HepG2 (cell line): ENCODE results near the gene DUS3L. TPM values are rescaled to one million over a fixed set of nuclear protein-coding genes. Genes with fewer than 3 reads are reported as not detected.
A peak's percentile ranks its signal among the peaks of the same experiment; 100 is the strongest.

Experiments
- ELF3 ChIP-seq: IDR thresholded peaks from 2 replicates; pipeline ENCODE4 v1.6.1; 2016; ENCODE audit warnings: missing genetic modification reagents, missing compliant biosample characterization
- HBP1 ChIP-seq: IDR thresholded peaks from 2 replicates; pipeline ENCODE4 v1.6.1; 2016; ENCODE audit warnings: low read depth, control low read depth
- HINFP ChIP-seq: sonication (generic); formaldehyde crosslinking; IDR thresholded peaks from 2 replicates; pipeline ENCODE4 v1.4.0; 2020; ENCODE audit warnings: low read depth, mild to moderate bottlenecking, missing genetic modification reagents
- ISX ChIP-seq: sonication (generic); formaldehyde crosslinking; conservative IDR thresholded peaks from 2 replicates; pipeline ENCODE4 v1.5.0; 2020; ENCODE audit warnings: missing genetic modification reagents
- KLF12 ChIP-seq: sonication (generic); formaldehyde crosslinking; IDR thresholded peaks from 2 replicates; pipeline ENCODE4 v1.4.0; 2020; ENCODE audit warnings: missing genetic modification reagents, borderline replicate concordance
- MTA1 ChIP-seq: sonication (generic); formaldehyde crosslinking; IDR thresholded peaks from 2 replicates; pipeline ENCODE4 v1.4.0; 2020; ENCODE audit warnings: missing genetic modification reagents, mild to moderate bottlenecking, borderline replicate concordance
- POLR2AphosphoS5 ChIP-seq: IDR thresholded peaks from 2 replicates; pipeline ENCODE4 v1.6.1; 2012; ENCODE audit warnings: low read depth, low read length
- SALL2 ChIP-seq: sonication (generic); formaldehyde crosslinking; IDR thresholded peaks from 2 replicates; pipeline ENCODE4 v1.8.1; 2023; ENCODE audit warnings: mild to moderate bottlenecking, missing genetic modification reagents, inconsistent platforms
- THRA ChIP-seq: sonication (generic); formaldehyde crosslinking; IDR thresholded peaks from 2 replicates; pipeline ENCODE4 v1.4.0; 2020; ENCODE audit warnings: missing genetic modification reagents, borderline replicate concordance
- U2AF2 ChIP-seq: fragments of 200-400 bp; formaldehyde crosslinking; IDR thresholded peaks from 2 replicates; pipeline ENCODE4 v1.6.1; 2017; ENCODE audit warnings: low read depth, mild to moderate bottlenecking, low read length
- ZBTB4 ChIP-seq: sonication (generic); formaldehyde crosslinking; IDR thresholded peaks from 2 replicates; pipeline ENCODE4 v1.4.0; 2020; ENCODE audit warnings: missing genetic modification reagents, mild to moderate bottlenecking, borderline replicate concordance
- ZBTB7B ChIP-seq: sonication (generic); formaldehyde crosslinking; IDR thresholded peaks from 2 replicates; pipeline ENCODE4 v1.4.0; 2020; ENCODE audit warnings: missing genetic modification reagents
- ZGPAT ChIP-seq: IDR thresholded peaks from 2 replicates; pipeline ENCODE4 v1.6.1; 2016; ENCODE audit warnings: mild to moderate bottlenecking
- ZNF333 ChIP-seq: sonication (generic); formaldehyde crosslinking; IDR thresholded peaks from 2 replicates; pipeline ENCODE4 v1.4.0; 2020; ENCODE audit warnings: mild to moderate bottlenecking, missing genetic modification reagents, borderline replicate concordance
- ZNF382 ChIP-seq: sonication (generic); formaldehyde crosslinking; IDR thresholded peaks from 2 replicates; pipeline ENCODE4 v1.5.0; 2020; ENCODE audit warnings: missing genetic modification reagents, mild to moderate bottlenecking, borderline replicate concordance
- ZNF441 ChIP-seq: sonication (generic); formaldehyde crosslinking; IDR thresholded peaks from 2 replicates; pipeline ENCODE4 v1.7.0; 2021; ENCODE audit warnings: missing genetic modification reagents, borderline replicate concordance
- ZNF530 ChIP-seq: sonication (generic); formaldehyde crosslinking; IDR thresholded peaks from 2 replicates; pipeline ENCODE4 v1.5.0; 2020; ENCODE audit warnings: low read depth, mild to moderate bottlenecking, missing genetic modification reagents
- polyA plus RNA-seq, 8 experiments: library from polyadenylated mRNA; depleted of rRNA in 3 of 8; stranded (reverse) in 7 of 8; unstranded in 1 of 8; fragments of >200 nt; fragmentation: Illumina TruSeq in 4 of 8; extraction: Trizol in 4 of 8; gene quantifications; 2 replicates each; pipeline versions ENCODE4 v1.2.1 to v1.2.3, GENCODE V29; 2011 to 2016; ENCODE audit warnings: low read depth in 4 of 8, missing spikeins in 1 of 8, mixed read lengths in 1 of 8; ENCODE audit not compliant: insufficient read depth in 1 of 8
- total RNA-seq, 5 experiments: library from RNA; depleted of rRNA; stranded (reverse); fragments of >200 nt; fragmentation: Illumina TruSeq; extraction: Trizol; gene quantifications; 2 replicates each; pipeline ENCODE4 v1.2.3, GENCODE V29; 2016; ENCODE audit warnings: low read depth in 1 of 5

DUS3L gene
- total and polyA plus RNA-seq, 2 of the 13 experiments (the other 11 are each of a cell fraction or from before 2014, with no cell fraction given): 13.3 to 25.1 TPM

- TF ChIP-seq ZBTB4 (no peak), ELF3 (CRISPR knock-in tag) (peak; percentile 45; the same call in 1 of the 2 replicates), ISX (CRISPR knock-in tag) (no peak), MTA1 (CRISPR knock-in tag) (no peak), POLR2AphosphoS5 (no peak), SALL2 (CRISPR knock-in tag) (0 out of 2 replicates have a peak, but pooled peaks have one; percentile 23), KLF12 (CRISPR knock-in tag) (0 out of 2 replicates have a peak, but pooled peaks have one; percentile 38), THRA (CRISPR knock-in tag) (peak; percentile 90; the same call in 1 of the 2 replicates), ZNF333 (CRISPR knock-in tag) (peak; percentile 89), ZGPAT (CRISPR knock-in tag) (peak; percentile 64; the same call in 1 of the 2 replicates), ZBTB7B (peak; percentile 82; the same call in 1 of the 2 replicates), ZNF441 (CRISPR knock-in tag) (no peak), U2AF2 (no peak), HBP1 (CRISPR knock-in tag) (no peak), HINFP (no peak), ZNF382 (CRISPR knock-in tag) (no peak), ZNF530 (CRISPR knock-in tag) (no peak)
Measured at GRCh38 chr19:5805462-5806132, 14.6 kb upstream of the DUS3L start (continued).
